GM20000 (cell line): Measurements from ENCODE around the gene ALDH1B1.

Experiments used
- DNase-seq: peaks from one replicate; pipeline ENCODE4 v3.0.0; 2012; ENCODE audit warnings: low spot score
- TF ChIP-seq, protein P1 (sequence below): IDR thresholded peaks from 2 replicates; pipeline ENCODE4 v1.5.1; 2012; ENCODE audit warnings: mild to moderate bottlenecking, control low read depth; ENCODE audit errors: extremely low read depth, missing control alignments

ALDH1B1 gene

DNA sequence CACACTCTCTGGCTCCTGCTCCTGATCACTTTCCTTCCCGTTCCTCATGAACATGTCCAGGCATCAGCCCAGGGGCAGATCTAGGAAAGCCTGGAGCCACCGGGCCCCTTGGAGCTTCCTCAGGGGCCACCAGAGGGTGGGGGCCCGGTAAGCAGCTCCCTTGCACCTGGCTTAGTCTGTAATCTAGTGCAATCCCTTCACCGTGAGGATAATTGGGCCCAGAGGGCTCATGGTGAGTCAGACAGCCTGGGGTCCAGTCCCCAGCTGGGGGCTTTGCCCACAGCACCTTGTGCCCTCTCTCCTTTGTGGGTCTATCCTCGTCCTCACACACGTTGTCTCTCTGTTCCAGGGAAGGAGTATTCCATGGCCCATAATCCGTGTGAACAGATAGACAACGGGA is 10.4 kb upstream of the ALDH1B1 start:
- TF ChIP-seq, protein P1, sequence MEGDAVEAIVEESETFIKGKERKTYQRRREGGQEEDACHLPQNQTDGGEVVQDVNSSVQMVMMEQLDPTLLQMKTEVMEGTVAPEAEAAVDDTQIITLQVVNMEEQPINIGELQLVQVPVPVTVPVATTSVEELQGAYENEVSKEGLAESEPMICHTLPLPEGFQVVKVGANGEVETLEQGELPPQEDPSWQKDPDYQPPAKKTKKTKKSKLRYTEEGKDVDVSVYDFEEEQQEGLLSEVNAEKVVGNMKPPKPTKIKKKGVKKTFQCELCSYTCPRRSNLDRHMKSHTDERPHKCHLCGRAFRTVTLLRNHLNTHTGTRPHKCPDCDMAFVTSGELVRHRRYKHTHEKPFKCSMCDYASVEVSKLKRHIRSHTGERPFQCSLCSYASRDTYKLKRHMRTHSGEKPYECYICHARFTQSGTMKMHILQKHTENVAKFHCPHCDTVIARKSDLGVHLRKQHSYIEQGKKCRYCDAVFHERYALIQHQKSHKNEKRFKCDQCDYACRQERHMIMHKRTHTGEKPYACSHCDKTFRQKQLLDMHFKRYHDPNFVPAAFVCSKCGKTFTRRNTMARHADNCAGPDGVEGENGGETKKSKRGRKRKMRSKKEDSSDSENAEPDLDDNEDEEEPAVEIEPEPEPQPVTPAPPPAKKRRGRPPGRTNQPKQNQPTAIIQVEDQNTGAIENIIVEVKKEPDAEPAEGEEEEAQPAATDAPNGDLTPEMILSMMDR: no peak
- no peak for DNase-seq

DNA sequence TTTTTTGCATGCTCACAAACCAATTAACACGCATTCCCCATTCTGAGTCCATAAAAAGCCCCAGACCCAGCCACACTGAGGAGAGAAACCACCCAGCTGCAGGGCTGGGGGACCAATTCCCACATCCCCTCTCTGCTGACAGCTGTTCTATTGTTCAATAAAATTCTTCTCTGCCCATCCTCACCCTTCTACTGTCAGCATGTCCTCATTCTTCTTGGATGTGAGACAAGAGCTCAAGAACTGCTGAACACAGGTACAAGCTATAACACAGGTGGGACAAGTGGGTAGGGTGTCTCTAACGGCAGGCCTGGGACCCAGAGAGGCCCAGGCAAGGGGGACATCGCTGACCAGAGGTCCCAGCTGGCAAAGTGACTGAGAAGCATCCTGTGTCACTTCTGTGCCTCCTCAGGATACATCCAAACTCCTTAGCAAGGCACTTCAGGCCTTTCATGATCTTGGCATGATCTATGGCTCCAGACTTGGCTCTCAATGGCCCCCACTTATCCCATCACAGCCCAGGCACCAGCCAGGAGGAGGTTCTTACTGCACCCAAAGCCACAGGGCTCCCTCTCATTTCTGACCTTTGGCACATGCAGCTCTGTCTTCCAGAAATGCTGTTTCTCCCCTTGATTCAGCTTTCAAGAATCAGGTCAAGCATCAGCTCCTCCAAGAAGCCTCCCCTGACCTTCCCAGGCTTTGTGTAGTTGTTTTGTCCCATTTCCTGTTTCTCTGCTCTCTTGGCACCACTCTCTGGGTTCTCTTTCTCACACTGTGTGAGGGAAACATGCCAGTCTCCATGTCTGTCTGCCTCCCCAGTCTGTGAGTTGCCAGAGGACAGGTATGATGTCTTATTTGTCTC is 7.3 kb upstream of the ALDH1B1 start:
- no peak for DNase-seq
- TF ChIP-seq, protein P1: no peak

DNA sequence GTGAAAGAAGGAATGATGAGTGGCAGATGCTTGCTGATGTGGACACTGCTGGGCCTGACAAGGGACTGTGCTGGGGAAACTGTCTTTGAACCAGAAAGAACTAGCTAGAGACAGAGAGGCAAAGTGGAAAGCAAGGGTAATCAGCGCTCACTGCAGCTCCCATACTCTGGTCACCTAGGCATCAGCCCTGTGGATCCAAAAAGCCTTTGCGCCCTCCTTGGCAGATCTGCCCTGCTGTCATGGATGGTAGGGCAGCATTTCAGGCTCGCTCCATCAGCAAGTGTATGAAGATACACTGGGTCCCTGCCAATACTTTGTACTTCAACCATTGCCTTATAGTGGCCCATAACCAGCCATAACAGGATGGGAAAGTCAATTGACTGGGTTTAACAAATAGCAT is 6.6 kb upstream of the ALDH1B1 start:
- TF ChIP-seq, protein P1: no peak
- DNase-seq: no peak

DNA sequence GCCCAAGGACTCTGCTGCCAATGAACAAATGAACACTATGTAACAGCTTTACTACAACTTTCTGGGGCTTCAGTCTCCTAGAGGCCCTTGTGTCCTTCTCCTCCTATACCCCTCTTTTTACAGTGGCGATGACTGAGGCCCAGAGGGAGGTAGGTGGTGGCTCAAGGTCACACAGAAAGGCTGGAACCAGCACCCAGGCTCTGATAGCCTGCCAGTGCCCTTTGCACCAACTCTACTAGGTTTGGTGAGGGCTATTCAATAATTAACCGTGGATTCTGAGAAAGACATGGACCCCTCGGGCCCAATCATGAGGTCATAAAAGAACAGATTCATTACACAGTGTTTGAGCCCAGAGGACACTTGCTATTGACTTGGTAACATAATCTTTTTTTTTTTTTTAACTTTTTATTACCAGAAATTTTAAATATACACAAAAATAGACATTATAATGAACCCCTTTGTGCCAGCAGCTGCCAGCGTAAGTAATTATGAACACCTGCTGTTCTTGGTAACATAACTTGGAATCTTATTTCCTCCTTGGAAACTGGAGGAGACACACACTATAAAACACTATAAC is 6.1 kb upstream of the ALDH1B1 start:
- TF ChIP-seq, protein P1: no peak
- no peak for DNase-seq

DNA sequence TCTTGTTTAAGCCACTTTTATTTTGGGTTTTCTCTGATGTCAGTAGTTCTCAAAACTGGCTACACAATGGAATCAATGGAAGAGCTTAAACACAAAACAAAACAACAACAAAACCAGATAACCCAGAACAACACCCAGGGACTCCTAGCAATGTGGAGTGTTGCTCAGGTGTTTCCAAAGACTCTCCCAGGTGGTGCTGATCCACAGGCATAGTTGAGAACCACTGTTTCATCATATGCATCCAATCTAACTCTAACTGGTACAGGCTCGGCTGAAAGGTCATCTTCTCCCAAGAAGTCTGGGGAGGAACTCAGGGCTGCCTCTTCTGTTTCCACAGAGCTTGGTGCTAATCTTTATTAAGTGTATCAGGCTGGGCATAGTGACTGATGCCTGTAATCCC is 5.4 kb upstream of the ALDH1B1 start:
- TF ChIP-seq, protein P1: no peak
- DNase-seq: no peak

DNA sequence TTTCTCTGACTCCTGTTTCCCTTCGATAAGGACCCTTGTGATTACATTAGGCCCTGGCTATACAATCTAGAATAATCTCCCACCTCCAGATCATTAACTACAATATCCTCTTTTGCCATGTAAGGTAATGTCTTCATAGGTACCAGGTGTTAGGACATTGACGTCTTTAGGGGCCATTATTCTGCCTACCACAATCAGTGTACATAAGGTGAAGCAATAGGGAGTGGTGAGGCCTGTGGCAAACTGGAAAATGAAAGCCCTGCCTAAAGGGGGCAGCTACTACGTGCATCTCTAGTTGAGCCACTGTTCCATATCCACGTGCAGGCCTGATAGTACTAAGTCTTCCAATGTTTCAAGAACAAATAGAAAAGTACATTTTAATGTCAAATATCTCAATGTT is 4.8 kb upstream of the ALDH1B1 start:
- no peak for DNase-seq
- TF ChIP-seq, protein P1: no peak
